ENCODE results near the gene DDX17.

DDX17 gene

DNA sequence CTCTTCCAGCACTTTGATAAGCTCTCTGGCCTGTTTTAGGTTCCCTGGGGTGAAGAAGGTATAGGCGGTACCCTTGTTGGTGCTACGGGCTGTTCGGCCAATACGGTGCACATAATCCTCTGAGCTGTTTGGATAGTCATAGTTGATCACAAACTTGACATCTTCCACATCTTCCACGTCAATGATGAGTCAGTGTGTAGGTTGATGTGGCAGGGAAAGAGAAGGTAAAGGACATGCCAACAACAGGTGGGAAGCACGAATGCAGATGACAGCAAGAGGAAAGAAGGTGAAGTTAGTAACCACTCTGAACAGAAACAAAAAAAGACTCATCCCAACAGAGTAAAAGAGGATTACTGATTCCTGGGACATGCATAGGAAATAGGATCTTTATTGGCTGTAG is 18.2 kb downstream of the DDX17 start:
- no peak overlapping the region for H3K9ac ChIP-seq
- peaks cover 8% of the 10 kb centered on the region; the same call in 1 of the 2 replicates for H3K79me2 ChIP-seq (ENCODE audit: insufficient read depth, low read depth)
- H3K27me3 ChIP-seq (ENCODE audit: insufficient read depth, low read depth), result no peaks in the 10 kb centered on the region
- H3K27ac ChIP-seq, result no peak overlapping the region
- peaks cover 85% of the 10 kb centered on the region for H3K4me1 ChIP-seq (ENCODE audit: low read depth, poor library complexity, severe bottlenecking)
- no peaks in the 10 kb centered on the region; the same call in 1 of the 2 replicates for H4K20me1 ChIP-seq (ENCODE audit: insufficient read depth)
- TF ChIP-seq CTCF (conservative IDR thresholded peaks at IDR 0.05; ENCODE audit: low read depth, low read length), result no peak
- H3K4me3 ChIP-seq (IDR thresholded peaks at IDR 0.05; ENCODE audit: insufficient read depth, low read depth, low read length), result no peak overlapping the region
- H2AFZ ChIP-seq (ENCODE audit: low read depth), result no peak overlapping the region
- no peak overlapping the region for H3K4me2 ChIP-seq
- H3K36me3 ChIP-seq (ENCODE audit: insufficient read depth), result peaks cover 35% of the 10 kb centered on the region; the same call in 1 of the 2 replicates

- Histone ChIP-seq H3K4me3 (IDR thresholded peaks at IDR 0.05; ENCODE audit: insufficient read depth, low read depth, low read length) (no peak overlapping the region), H3K27ac (no peak overlapping the region), H3K27me3 (ENCODE audit: insufficient read depth, low read depth) (no peaks in the 10 kb centered on the region), H3K4me2 (no peak overlapping the region), H4K20me1 (ENCODE audit: insufficient read depth) (no peaks in the 10 kb centered on the region; the same call in 1 of the 2 replicates), H3K4me1 (ENCODE audit: low read depth, poor library complexity, severe bottlenecking) (peaks cover 63% of the 10 kb centered on the region), H3K79me2 (ENCODE audit: insufficient read depth, low read depth) (peaks cover 4% of the 10 kb centered on the region; the same call in 1 of the 2 replicates), H3K36me3 (ENCODE audit: insufficient read depth) (peaks cover 35% of the 10 kb centered on the region; the same call in 1 of the 2 replicates), H3K9ac (no peak overlapping the region), H2AFZ (ENCODE audit: low read depth) (no peak overlapping the region)
- TF ChIP-seq CTCF (conservative IDR thresholded peaks at IDR 0.05; ENCODE audit: low read depth, low read length), result no peak
Measured at GRCh38 chr22:38485783-38486182, 20.3 kb downstream of the DDX17 start.

- H3K9ac ChIP-seq, result no peak overlapping the region
- H3K79me2 ChIP-seq (ENCODE audit: insufficient read depth, low read depth), result no peaks in the 10 kb centered on the region
- no peak for TF ChIP-seq CTCF (conservative IDR thresholded peaks at IDR 0.05; ENCODE audit: low read depth, low read length)
- no peaks in the 10 kb centered on the region for H3K27me3 ChIP-seq (ENCODE audit: insufficient read depth, low read depth)
- no peak overlapping the region for H2AFZ ChIP-seq (ENCODE audit: low read depth)
- no peak overlapping the region for H3K27ac ChIP-seq
- no peaks in the 10 kb centered on the region; the same call in 1 of the 2 replicates for H4K20me1 ChIP-seq (ENCODE audit: insufficient read depth)
- H3K4me3 ChIP-seq (IDR thresholded peaks at IDR 0.05; ENCODE audit: insufficient read depth, low read depth, low read length), result no peak overlapping the region
- peaks cover 35% of the 10 kb centered on the region; the same call in 1 of the 2 replicates for H3K36me3 ChIP-seq (ENCODE audit: insufficient read depth)
- H3K4me2 ChIP-seq, result no peak overlapping the region
- H3K4me1 ChIP-seq (ENCODE audit: low read depth, poor library complexity, severe bottlenecking), result peaks cover 48% of the 10 kb centered on the region
Measured at GRCh38 chr22:38484244-38484643, 21.9 kb downstream of the DDX17 start.

- H3K27ac ChIP-seq, result no peak overlapping the region
- no peaks in the 10 kb centered on the region for H3K79me2 ChIP-seq (ENCODE audit: insufficient read depth, low read depth)
- no peak overlapping the region for H3K4me2 ChIP-seq
- H4K20me1 ChIP-seq (ENCODE audit: insufficient read depth), result no peaks in the 10 kb centered on the region; the same call in 1 of the 2 replicates
- H3K4me3 ChIP-seq (IDR thresholded peaks at IDR 0.05; ENCODE audit: insufficient read depth, low read depth, low read length), result no peak overlapping the region
- H3K4me1 ChIP-seq (ENCODE audit: low read depth, poor library complexity, severe bottlenecking), result peaks cover 37% of the 10 kb centered on the region
- H3K9ac ChIP-seq, result no peak overlapping the region
- H3K36me3 ChIP-seq (ENCODE audit: insufficient read depth), result peaks cover 25% of the 10 kb centered on the region; the same call in 1 of the 2 replicates
- H3K27me3 ChIP-seq (ENCODE audit: insufficient read depth, low read depth), result no peaks in the 10 kb centered on the region
- H2AFZ ChIP-seq (ENCODE audit: low read depth), result no peak overlapping the region
- TF ChIP-seq CTCF (conservative IDR thresholded peaks at IDR 0.05; ENCODE audit: low read depth, low read length), result no peak
Measured at GRCh38 chr22:38482662-38483308, 23.3 kb downstream of the DDX17 start.
